Ascending aorta (tissue), 2 donors: ENCODE results near the gene FAF2. TPM values are rescaled to one million over a fixed set of nuclear protein-coding genes. Genes with fewer than 3 reads are reported as not detected.

Experiments
- DNase-seq, 2 donors: peaks; one replicate each; pipeline ENCODE4 v3.0.0-alpha.2; 2019; ENCODE audit warnings: low spot score in 2 of 2
- H3K27ac ChIP-seq, 2 donors: fragments of 200-600 bp; sonication (generic); one replicate each; pipeline ENCODE4 v1.5.1; 2016 to 2017; ENCODE audit warnings: mild to moderate bottlenecking in 1 of 2
- H3K27me3 ChIP-seq: fragments of 200-600 bp; sonication (generic); one replicate; pipeline ENCODE4 v1.5.1; 2017
- H3K36me3 ChIP-seq, 2 donors: fragments of 200-600 bp; sonication (generic); one replicate each; pipeline ENCODE4 v1.5.1; 2016
- H3K4me1 ChIP-seq, 2 donors: fragments of 200-600 bp; sonication (generic); one replicate each; pipeline ENCODE4 v1.5.1; 2016 to 2017; ENCODE audit warnings: mild to moderate bottlenecking in 1 of 2
- H3K4me3 ChIP-seq, 2 donors: fragments of 200-600 bp; sonication (generic); one replicate each; pipeline ENCODE4 v1.5.1; 2016 to 2017; ENCODE audit warnings: mild to moderate bottlenecking in 1 of 2
- H3K9me3 ChIP-seq, 2 donors: fragments of 200-600 bp; sonication (generic); one replicate each; pipeline ENCODE4 v1.5.1; 2016
- intact Hi-C: fragments of 100-400 bp; cut with DNase I; formaldehyde crosslinking; loops from one replicate; pipeline ENCODE4 v1.15.1; 2023
- total RNA-seq: library from RNA; depleted of rRNA; stranded (reverse); fragments of >200 nt; gene quantifications from one replicate; pipeline ENCODE4 v1.1.0, GENCODE V29; 2016
- TF ChIP-seq, protein P1 (sequence below), 3 experiments: fragments of 200-600 bp in 2 of 3; fragments of 450-650 bp in 1 of 3; sonication (generic) in 2 of 3; IDR thresholded peaks; one replicate each; pipeline ENCODE4 v1.5.1; 2016 to 2019; ENCODE audit warnings: antibody characterized with exemption in 3 of 3, mild to moderate bottlenecking in 1 of 3, moderate library complexity in 1 of 3

FAF2 gene
- total RNA-seq, 1 donor from 2014 or later = 18.7 TPM

DNA sequence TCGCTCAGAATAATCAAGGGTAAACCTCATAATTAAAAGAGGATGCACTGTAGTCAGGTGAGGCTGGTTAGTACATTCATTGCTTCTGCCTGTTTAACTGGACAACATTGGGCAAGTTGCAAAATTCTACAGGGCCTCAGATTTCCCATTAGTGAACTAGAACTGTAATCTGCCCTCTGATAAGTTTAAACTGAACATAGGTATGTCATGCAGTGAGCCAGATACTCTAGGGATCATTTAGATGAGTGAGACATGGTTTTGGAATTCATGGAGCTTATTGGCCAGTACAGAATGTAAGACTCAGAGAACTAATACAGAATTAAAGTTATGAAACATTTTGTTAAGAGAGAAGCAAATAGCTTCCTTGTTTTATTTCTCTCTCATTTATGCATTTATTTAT is 53.1 kb downstream of the FAF2 start:
- peaks cover 80 to 96% of the 10 kb centered on the region in 2 donors for H3K36me3 ChIP-seq
- intact Hi-C loops = no loop called here

DNA sequence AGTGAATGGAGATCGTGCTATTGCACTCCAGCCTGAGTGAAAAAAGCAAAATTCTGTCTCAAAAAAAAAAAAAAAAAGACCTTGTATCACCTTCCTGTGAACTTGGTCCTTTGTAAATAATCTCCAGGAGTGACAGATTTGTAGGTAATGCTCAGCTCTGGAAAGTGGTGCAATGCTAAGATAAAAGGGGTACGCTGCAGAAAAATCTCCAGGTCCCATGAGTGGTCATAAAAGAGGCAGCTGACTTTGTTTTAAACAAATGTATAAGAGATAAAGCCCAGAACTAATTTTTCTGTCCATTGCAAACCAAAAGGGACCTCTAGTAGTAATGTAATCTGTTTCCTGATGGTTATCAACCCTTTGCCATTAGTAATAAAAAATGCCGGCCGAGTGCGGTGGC is 55.3 kb downstream of the FAF2 start:
- Histone ChIP-seq H3K4me1 (no peaks in the 10 kb centered on the region), H3K9me3 (no peaks in the 10 kb centered on the region), H3K27ac (no peak overlapping the region), H3K27me3 (no peaks in the 10 kb centered on the region), H3K36me3 (peaks cover 70 to 95% of the 10 kb centered on the region in 2 donors), H3K4me3 (no peak overlapping the region)
- DNase-seq = no peak
- TF ChIP-seq, protein P1, sequence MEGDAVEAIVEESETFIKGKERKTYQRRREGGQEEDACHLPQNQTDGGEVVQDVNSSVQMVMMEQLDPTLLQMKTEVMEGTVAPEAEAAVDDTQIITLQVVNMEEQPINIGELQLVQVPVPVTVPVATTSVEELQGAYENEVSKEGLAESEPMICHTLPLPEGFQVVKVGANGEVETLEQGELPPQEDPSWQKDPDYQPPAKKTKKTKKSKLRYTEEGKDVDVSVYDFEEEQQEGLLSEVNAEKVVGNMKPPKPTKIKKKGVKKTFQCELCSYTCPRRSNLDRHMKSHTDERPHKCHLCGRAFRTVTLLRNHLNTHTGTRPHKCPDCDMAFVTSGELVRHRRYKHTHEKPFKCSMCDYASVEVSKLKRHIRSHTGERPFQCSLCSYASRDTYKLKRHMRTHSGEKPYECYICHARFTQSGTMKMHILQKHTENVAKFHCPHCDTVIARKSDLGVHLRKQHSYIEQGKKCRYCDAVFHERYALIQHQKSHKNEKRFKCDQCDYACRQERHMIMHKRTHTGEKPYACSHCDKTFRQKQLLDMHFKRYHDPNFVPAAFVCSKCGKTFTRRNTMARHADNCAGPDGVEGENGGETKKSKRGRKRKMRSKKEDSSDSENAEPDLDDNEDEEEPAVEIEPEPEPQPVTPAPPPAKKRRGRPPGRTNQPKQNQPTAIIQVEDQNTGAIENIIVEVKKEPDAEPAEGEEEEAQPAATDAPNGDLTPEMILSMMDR (IDR thresholded peaks at IDR 0.05) = no peak
- intact Hi-C loops = no loop called here

More for the DNA sequence above, 53.1 kb downstream of the FAF2 start:
- TF ChIP-seq, protein P1 (IDR thresholded peaks at IDR 0.05) = no peak
- Histone ChIP-seq H3K27me3 (no peaks in the 10 kb centered on the region), H3K9me3 (no peaks in the 10 kb centered on the region), H3K27ac (no peak overlapping the region), H3K4me3 (no peak overlapping the region), H3K4me1 (no peaks in the 10 kb centered on the region)
- no peak for DNase-seq

DNA sequence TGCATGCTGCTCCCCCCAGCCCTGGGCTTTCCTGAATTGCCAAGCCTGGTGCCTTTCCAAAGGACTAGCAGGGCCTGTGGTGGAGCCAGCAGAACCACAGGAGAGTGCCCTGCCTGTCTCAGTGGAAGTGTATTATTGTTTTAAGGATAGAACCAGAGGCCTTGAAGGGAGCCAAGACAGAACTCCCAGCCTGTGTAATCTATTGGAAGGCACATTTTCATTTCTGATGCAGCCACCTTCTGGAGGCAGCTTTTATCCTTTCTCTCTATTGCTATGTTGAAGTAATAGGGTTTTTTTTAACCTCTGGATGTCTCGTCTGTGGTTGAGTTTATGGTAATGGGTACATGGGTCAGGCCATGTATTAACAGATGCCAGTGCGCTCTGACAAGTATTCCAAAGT is 59.7 kb downstream of the FAF2 start:
- intact Hi-C loops = no loop called here
- Histone ChIP-seq H3K27ac (no peak overlapping the region), H3K4me1 (no peaks in the 10 kb centered on the region), H3K27me3 (no peaks in the 10 kb centered on the region), H3K4me3 (no peak overlapping the region), H3K9me3 (no peaks in the 10 kb centered on the region), H3K36me3 (peaks cover 34 to 64% of the 10 kb centered on the region in 2 donors)
- DNase-seq = no peak
- TF ChIP-seq, protein P1 (IDR thresholded peaks at IDR 0.05) = no peak

DNA sequence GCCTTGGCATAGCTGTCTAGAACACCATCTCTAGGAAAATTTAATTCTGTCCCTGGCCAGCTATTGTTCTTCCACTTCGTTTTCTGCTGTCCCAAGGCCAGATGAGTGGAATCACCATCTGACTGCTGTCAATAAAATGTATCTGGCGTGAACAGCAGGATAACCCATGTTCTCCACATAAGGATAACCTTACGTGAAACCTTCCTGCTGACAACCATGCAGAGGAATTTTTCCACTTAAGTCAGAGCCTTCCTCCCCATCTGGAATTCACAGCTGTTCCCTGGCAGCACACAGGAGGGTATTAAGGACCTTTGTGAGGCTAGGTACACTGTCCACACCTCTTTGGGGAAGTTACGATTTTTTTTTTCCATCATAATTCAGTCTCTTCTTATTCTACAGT is 60.4 kb downstream of the FAF2 start:
- peaks cover 31 to 57% of the 10 kb centered on the region in 2 donors for H3K36me3 ChIP-seq
- no peaks in the 10 kb centered on the region for H3K9me3 ChIP-seq
- DNase-seq = no peak
- H3K27ac ChIP-seq = no peak overlapping the region
- intact Hi-C loops = no loop called here
- TF ChIP-seq, protein P1 (IDR thresholded peaks at IDR 0.05) = no peak
- H3K4me3 ChIP-seq = no peak overlapping the region
- no peaks in the 10 kb centered on the region for H3K4me1 ChIP-seq
- no peaks in the 10 kb centered on the region for H3K27me3 ChIP-seq

DNA sequence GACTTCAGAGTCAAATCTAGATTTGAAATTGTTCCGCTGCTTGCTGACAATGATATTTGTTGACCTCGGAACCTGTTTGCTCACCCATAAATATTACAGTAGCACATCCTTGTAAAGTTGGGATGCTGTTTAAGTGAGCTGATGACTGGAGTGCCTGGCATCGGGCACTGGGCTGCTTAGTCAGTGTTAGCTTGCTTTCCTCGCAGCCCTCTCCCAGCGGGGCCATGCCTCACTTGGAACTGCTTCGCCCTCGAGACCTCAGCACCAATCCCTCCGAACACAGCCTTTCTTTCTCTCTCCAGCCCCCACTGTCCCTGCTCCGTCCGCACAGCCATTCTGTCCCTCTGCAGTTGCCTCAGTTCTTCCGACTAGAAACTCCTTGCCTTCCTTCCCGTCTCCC is 65.6 kb downstream of the FAF2 start:
- Histone ChIP-seq H3K4me1 (no peaks in the 10 kb centered on the region), H3K27ac (no peak overlapping the region), H3K4me3 (no peak overlapping the region), H3K27me3 (no peaks in the 10 kb centered on the region), H3K9me3 (no peaks in the 10 kb centered on the region), H3K36me3 (peaks cover 6 to 9% of the 10 kb centered on the region in 2 donors)
- TF ChIP-seq, protein P1 (IDR thresholded peaks at IDR 0.05) = no peak
- no peak for DNase-seq
- intact Hi-C loops = no loop called here
